ENCODE results near the gene SLK. TPM values are rescaled to one million over a fixed set of nuclear protein-coding genes. Genes with fewer than 3 reads are reported as not detected.

SLK gene
- total RNA-seq, 2 donors from 2014 or later: 38.3 to 91.2 TPM

DNA sequence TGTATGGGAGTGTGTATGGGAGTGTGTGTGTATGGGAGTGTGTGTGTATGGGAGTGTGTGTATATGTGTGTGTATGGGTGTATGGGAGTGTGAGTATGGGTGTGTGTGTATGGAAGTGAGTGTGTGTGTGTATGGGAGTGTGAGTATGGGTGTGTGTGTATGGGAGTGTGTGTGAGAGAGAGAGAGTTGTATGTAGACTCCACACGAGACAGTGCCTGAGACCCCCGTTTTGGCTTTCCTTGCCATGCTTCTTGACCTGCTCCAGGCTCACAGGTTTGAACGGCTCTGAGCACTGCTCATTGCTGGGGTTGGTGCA is 69.1 kb downstream of the SLK start:
- Histone ChIP-seq H3K4me1 (ENCODE audit: control insufficient read depth in 1 of 2, low read depth in 2 of 2) (no peaks in the 10 kb centered on the region), H3K27ac (no peak overlapping the region), H3K4me3 (no peak overlapping the region), H3K27me3 (replicated peaks; ENCODE audit: insufficient read depth) (no peaks in the 10 kb centered on the region), H3K36me3 (peaks cover 4% of the 10 kb centered on the region), H3K9me3 (no peaks in the 10 kb centered on the region)
- ATAC-seq (ENCODE audit: insufficient number of reproducible peaks, low FRiP score, low read depth) (no peak), DNase-seq (ENCODE audit: low spot score) (no peak)
- TF ChIP-seq, protein P1, sequence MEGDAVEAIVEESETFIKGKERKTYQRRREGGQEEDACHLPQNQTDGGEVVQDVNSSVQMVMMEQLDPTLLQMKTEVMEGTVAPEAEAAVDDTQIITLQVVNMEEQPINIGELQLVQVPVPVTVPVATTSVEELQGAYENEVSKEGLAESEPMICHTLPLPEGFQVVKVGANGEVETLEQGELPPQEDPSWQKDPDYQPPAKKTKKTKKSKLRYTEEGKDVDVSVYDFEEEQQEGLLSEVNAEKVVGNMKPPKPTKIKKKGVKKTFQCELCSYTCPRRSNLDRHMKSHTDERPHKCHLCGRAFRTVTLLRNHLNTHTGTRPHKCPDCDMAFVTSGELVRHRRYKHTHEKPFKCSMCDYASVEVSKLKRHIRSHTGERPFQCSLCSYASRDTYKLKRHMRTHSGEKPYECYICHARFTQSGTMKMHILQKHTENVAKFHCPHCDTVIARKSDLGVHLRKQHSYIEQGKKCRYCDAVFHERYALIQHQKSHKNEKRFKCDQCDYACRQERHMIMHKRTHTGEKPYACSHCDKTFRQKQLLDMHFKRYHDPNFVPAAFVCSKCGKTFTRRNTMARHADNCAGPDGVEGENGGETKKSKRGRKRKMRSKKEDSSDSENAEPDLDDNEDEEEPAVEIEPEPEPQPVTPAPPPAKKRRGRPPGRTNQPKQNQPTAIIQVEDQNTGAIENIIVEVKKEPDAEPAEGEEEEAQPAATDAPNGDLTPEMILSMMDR (IDR thresholded peaks at IDR 0.05): no peak

DNA sequence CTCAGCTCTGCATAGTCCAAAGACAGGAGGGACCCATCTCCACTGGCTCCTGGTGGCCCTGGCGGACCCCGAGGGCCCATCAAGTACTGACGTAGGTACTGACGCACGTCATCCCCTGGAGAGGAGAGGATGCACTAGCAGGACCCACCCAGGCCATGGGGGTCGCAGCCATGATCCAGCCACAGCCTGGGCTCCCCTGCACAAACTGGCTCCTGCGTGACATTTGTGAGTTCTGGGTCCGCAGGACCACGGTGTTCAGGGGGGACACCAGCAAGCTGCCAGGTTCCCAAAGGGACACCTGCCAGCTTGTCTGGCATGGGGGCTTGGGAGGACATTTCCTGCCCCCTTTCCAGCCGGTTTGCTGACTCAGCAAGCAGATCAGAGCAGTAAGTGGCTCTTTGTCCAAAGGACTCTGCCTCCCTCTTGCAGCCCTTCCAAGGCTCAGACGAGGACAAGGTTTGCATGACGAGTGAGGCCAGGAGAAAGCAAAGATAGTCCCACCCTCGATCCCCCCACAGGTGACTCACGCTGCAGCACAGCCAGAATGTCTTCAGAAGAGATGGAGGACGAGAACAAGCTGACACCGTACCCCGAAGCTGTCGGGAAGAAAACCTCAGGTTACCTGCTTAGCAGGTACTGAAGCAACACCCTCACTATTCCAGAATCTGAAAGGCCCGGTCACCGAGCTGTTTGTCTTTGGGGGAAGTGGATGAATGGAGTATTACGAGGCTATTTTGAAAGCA is 69.7 kb downstream of the SLK start:
- DNase-seq (ENCODE audit: low spot score): no peak
- Histone ChIP-seq H3K9me3 (no peaks in the 10 kb centered on the region), H3K27ac (no peak overlapping the region), H3K36me3 (peaks cover 4% of the 10 kb centered on the region), H3K4me3 (no peak overlapping the region), H3K27me3 (replicated peaks; ENCODE audit: insufficient read depth) (no peaks in the 10 kb centered on the region), H3K4me1 (ENCODE audit: control insufficient read depth in 1 of 2, low read depth in 2 of 2) (no peaks in the 10 kb centered on the region)
- ATAC-seq (ENCODE audit: insufficient number of reproducible peaks, low FRiP score, low read depth): no peak
- TF ChIP-seq, protein P1 (IDR thresholded peaks at IDR 0.05): no peak

DNA sequence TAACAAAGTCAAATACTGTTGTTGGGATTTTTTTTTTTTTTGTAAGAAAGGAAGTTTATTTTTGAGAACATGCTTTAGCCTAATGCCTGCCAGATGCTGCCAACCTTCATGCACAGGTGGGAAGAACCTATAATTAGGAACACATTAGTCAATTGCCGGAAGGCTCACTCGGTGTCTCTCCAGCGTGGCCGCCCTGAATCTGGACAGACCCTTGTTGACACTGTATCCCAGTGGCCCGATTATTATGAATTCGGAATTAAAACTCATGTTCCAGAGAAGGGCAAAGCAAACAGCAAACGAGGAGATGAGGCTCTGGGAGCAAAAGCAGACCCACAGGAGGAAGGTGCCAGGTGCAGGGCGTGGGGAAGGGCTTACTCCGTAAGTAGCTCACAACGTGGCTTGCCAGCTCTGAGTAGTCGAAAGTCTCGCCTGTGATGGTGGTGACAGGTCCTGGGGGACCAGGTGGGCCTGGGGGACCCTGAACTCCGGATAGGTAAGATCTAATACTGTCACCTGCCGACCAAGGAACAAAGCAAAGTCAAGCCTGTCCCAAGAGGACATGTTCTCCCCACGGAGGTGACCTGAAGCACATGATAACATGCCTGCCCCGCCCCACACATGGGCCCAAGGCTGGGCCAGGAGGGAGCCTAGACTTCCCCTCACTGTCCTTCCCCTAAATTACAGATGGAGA is 70.5 kb downstream of the SLK start:
- ATAC-seq (ENCODE audit: insufficient number of reproducible peaks, low FRiP score, low read depth) (no peak), DNase-seq (ENCODE audit: low spot score) (no peak)
- H3K4me1 ChIP-seq (ENCODE audit: control insufficient read depth in 1 of 2, low read depth in 2 of 2): no peaks in the 10 kb centered on the region
- no peak overlapping the region for H3K27ac ChIP-seq
- H3K9me3 ChIP-seq: no peaks in the 10 kb centered on the region
- TF ChIP-seq, protein P1 (IDR thresholded peaks at IDR 0.05): no peak
- no peaks in the 10 kb centered on the region for H3K27me3 ChIP-seq (replicated peaks; ENCODE audit: insufficient read depth)
- H3K36me3 ChIP-seq: peaks cover 2% of the 10 kb centered on the region
- no peak overlapping the region for H3K4me3 ChIP-seq

DNA sequence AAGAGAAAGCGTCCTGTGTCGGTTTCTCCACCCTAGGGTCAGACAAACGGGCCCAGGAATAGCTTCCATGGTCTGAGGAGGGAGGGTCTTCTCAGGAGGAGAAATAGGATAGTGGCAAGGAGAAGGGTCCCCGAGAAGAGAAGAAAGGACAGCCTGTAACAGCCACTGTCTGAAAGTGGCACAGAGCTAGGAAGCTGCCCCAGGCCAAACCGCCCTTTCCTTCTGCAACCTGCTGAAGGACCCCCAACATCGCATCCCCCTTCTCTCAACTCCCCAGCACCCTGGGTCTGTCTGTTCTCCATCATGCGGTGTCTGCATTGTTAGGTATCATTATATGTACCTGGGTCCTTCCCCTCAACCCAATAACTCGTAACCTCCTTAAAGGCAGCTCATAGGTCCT is 71.6 kb downstream of the SLK start:
- Histone ChIP-seq H3K27ac (no peak overlapping the region), H3K36me3 (no peaks in the 10 kb centered on the region), H3K9me3 (no peaks in the 10 kb centered on the region), H3K4me1 (ENCODE audit: control insufficient read depth in 1 of 2, low read depth in 2 of 2) (no peaks in the 10 kb centered on the region), H3K4me3 (no peak overlapping the region), H3K27me3 (replicated peaks; ENCODE audit: insufficient read depth) (no peaks in the 10 kb centered on the region)
- DNase-seq (ENCODE audit: low spot score) (no peak), ATAC-seq (ENCODE audit: insufficient number of reproducible peaks, low FRiP score, low read depth) (no peak)
- TF ChIP-seq, protein P1 (IDR thresholded peaks at IDR 0.05): no peak

DNA sequence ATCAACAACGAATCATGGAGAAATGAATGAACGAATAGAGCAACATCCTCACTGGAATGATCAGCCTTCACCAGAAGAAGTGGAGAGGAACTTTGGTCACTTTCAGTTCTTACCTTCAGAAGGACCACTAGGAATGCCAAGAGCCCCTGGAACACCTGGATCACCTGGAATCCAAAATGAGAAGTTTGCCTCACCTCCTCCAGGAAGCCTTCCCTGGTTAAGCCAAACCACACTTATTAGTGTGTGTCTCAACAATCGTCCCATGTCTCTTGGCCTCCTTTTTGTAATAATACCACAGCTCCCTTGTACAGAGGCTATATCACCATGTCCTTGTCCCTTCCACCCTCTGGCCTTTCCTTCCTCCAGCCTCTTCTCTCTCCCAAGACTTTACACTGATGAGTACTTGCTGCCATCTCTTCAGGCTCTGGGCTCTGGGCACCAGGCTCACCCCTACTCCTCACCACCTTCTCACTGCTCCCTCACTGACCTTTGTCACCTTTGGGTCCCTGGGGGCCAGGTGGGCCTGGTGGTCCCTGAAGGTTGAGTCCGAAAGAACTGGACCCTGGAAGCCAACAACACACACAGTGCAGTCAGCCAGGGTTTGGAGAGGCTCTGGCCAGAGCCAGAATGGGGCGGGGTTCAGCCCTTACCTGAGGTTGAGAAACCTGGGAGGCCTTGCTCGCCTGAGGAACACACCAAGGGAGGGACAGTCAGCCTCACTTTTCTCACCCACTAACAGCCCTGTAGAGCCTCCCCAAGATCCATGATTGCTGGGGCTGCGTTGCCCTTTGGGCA is 72.2 kb downstream of the SLK start:
- Histone ChIP-seq H3K27me3 (replicated peaks; ENCODE audit: insufficient read depth) (no peaks in the 10 kb centered on the region), H3K27ac (no peak overlapping the region), H3K4me3 (no peak overlapping the region), H3K9me3 (no peaks in the 10 kb centered on the region), H3K4me1 (ENCODE audit: control insufficient read depth in 1 of 2, low read depth in 2 of 2) (no peaks in the 10 kb centered on the region), H3K36me3 (no peaks in the 10 kb centered on the region)
- no peak for ATAC-seq (ENCODE audit: insufficient number of reproducible peaks, low FRiP score, low read depth)
- TF ChIP-seq, protein P1 (IDR thresholded peaks at IDR 0.05): no peak
- DNase-seq (ENCODE audit: low spot score): no peak
